SK-N-MC (cell line): ENCODE measurements around the gene SLC22A13.

ENCODE experiments used
- EZH2 ChIP-seq: fragments of 200-600 bp; sonication (generic); IDR thresholded peaks from one replicate; pipeline ENCODE4 v1.6.1; 2017; ENCODE audit warnings: antibody characterized with exemption
- FOXP2 ChIP-seq: optimal IDR thresholded peaks from 2 replicates; pipeline ENCODE3; 2011; ENCODE audit warnings: mild to moderate bottlenecking, moderate library complexity; ENCODE audit not compliant: insufficient read depth; ENCODE audit errors: extremely low read length, control extremely low read depth
- POLR2AphosphoS5 ChIP-seq: IDR thresholded peaks from 2 replicates; pipeline ENCODE4 v1.6.1; 2012; ENCODE audit warnings: mild to moderate bottlenecking, low read depth, low read length, borderline replicate concordance

DNA sequence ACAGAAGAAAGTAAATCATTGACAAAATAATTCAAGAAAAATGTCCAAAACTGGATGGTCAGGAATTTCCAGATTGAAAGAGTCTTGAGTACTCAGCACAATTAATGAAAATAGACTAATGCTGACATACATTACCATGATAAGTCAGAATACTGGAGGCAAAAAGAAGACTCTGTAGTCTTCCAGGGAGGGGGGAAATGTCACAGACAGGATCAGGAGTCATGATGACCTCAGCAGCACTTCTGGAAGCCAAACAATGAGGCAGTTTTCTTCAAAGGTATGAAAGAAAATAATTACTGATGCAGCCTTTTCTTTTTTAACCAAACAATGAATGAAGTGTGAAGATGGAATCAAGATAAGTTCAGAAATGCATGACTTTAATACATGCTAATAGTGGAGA, 30.1 kb upstream of the SLC22A13 start:
- no peak for TF ChIP-seq EZH2
- no peak for TF ChIP-seq POLR2AphosphoS5
- no peak for TF ChIP-seq FOXP2
